Measurements from ENCODE around the gene NCAPH2. TPM values are rescaled to one million over a fixed set of nuclear protein-coding genes. Genes with fewer than 3 reads are reported as not detected.

The NCAPH2 gene
- polyA plus RNA-seq, 1 donor = 31.3 TPM

GRCh38 chr22:50569896-50570535 is 62.0 kb downstream of the NCAPH2 start:
- DNase-seq (ENCODE audit: low read depth) = no peak

DNA sequence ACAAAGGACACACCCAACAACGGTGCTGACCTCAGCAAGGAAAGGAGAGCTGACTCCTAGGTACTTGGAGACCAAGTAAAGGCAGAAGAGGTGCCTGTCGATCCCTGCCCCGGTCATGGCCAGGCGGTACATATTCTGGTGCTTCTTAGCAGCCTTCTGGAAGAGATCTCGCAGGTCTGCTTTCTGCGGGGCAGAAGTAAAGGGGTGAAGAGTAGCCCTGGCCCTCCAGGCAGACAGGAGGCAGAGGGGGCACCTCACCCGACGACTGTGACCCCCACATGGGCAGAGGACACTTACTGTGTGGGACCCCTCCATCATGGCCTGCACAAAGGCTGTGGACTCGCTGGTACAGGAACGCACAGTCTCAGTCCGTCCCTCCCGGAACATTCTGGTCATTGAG is 62.8 kb downstream of the NCAPH2 start:
- no peak for DNase-seq (ENCODE audit: low read depth)

DNA sequence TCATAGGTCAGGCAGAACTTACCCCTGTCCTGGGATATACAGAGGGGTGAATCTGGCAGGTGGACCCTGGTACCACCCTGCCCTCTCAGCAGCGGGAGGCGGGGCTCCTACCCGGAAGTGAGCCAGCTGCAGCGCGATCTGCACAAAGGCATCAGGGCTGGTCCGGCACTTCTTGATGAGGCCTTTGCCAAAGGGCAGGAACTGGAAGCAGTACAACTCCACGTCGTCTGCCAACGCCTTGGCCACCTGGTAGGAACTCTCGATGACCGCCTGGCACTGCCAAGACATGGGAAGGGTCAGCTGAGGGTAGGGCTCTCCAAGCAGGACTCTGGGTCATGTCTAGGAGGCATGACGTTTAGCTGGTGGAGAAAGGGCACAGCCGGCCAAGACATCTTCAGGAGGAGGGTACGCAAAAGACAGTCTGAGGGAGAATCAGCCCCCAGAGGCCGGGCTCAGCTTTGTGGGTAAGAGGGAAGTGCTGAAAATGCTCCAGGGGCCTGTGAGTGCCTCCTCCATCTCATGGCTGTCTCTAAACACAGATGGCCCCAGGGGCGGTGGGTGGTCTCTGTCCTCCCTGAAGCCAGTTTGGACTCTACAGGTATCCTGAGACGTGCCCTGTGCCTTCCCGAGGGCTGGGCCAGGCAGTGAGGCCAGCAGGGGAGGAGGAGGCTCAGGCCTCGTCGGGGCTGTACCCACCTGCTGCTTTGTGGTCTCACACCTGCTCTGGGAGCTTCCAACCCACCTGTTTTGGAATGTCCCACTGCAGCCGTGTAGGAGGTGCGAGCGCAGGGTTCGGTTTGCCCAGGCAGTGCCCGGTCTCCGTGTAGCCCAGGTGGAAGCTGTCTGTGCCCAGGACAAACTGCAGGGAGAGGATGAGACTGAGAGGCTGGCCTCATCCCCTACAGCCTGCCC is 63.5 kb downstream of the NCAPH2 start:
- DNase-seq (ENCODE audit: low read depth) = no peak

GRCh38 chr22:50572965-50573364 is 64.9 kb downstream of the NCAPH2 start:
- DNase-seq (ENCODE audit: low read depth) = no peak

DNA sequence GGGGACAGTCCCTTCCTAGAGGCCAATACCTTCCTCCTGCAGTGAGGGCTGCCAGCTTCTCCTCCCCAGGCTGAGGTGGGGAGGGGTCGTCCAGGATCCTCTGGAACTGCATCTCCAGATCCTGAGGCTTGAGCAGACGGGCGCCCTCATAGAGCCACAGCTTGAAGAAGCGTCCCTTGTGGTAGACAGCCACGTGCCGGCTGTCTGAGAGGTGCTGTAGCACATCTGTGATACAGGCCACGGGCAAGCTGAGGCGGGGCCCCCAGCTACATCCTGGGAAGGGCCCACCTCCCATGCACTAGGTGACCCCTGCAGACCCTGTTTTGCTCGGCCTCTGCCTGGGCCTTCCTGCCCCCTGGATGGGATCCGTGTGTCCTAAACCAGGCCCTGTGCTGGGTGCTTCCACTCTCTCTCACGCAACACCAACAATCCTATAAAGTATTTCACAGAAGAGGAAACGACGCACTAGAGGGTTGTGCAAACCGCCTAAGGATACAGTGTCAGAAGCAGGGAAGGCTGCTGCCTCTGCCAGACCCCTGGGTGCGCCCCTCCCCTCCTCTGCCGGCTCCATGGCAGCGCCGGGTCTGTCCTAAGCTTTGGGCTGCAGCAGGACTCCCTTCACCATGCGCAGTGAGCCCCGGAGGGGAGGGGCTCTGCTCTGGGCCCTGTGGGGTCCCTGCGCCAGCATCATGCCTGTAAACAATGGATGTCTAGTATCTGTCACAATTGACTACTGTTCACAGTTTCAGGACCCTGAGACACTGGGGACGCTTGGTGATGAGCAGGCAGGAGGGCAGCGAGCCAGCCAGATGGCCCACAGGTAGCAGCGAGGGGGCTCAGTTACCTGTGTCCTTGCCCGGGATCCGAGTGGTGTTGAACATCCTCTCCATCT is 65.7 kb downstream of the NCAPH2 start:
- no peak for DNase-seq (ENCODE audit: low read depth)

- no peak for DNase-seq (ENCODE audit: low read depth)
These were observed 66.3 kb downstream of the NCAPH2 start for GRCh38 chr22:50574383-50574755.

Other genes with a start within 250 kb of the NCAPH2 start
- gene MAPK12, start 246.5 kb upstream of the NCAPH2 start, polyA plus RNA-seq (ENCODE audit: insufficient read length) = 33.2 TPM
- gene MAPK11, start 237.8 kb upstream of the NCAPH2 start, polyA plus RNA-seq (ENCODE audit: insufficient read length) = 5.6 TPM
- gene PLXNB2, start 200.6 kb upstream of the NCAPH2 start, polyA plus RNA-seq (ENCODE audit: insufficient read length) = 77.0 TPM
- gene DENND6B, start 181.2 kb upstream of the NCAPH2 start, polyA plus RNA-seq (ENCODE audit: insufficient read length) = 5.2 TPM
- gene PPP6R2, start 164.9 kb upstream of the NCAPH2 start, polyA plus RNA-seq (ENCODE audit: insufficient read length) = 35.5 TPM
- gene SBF1, start 33.2 kb upstream of the NCAPH2 start, polyA plus RNA-seq (ENCODE audit: insufficient read length) = 39.9 TPM
- gene ADM2, start 26.7 kb upstream of the NCAPH2 start, polyA plus RNA-seq (ENCODE audit: insufficient read length) = 0.30 TPM
- 0.15 TPM for gene MIOX, start 21.4 kb upstream of the NCAPH2 start, polyA plus RNA-seq (ENCODE audit: insufficient read length)
- gene LMF2, start 522 bp upstream of the NCAPH2 start, polyA plus RNA-seq (ENCODE audit: insufficient read length) = 36.6 TPM
- gene SCO2, start 17.4 kb downstream of the NCAPH2 start, polyA plus RNA-seq (ENCODE audit: insufficient read length) = 1.6 TPM
- 2.8 TPM for gene TYMP, start 21.8 kb downstream of the NCAPH2 start, polyA plus RNA-seq (ENCODE audit: insufficient read length)
- 0.03 TPM for gene KLHDC7B, start 37.7 kb downstream of the NCAPH2 start, polyA plus RNA-seq (ENCODE audit: insufficient read length)
- gene SYCE3, start 54.7 kb downstream of the NCAPH2 start, polyA plus RNA-seq (ENCODE audit: insufficient read length) = not detected
- 47.0 TPM for gene CPT1B, start 70.2 kb downstream of the NCAPH2 start, polyA plus RNA-seq (ENCODE audit: insufficient read length)
- gene CHKB, start 74.6 kb downstream of the NCAPH2 start, polyA plus RNA-seq (ENCODE audit: insufficient read length) = 41.1 TPM
- 0.51 TPM for gene MAPK8IP2, start 92.6 kb downstream of the NCAPH2 start, polyA plus RNA-seq (ENCODE audit: insufficient read length)
- 13.2 TPM for gene ARSA, start 119.9 kb downstream of the NCAPH2 start, polyA plus RNA-seq (ENCODE audit: insufficient read length)
- 17.8 TPM for gene SHANK3, start 164.6 kb downstream of the NCAPH2 start, polyA plus RNA-seq (ENCODE audit: insufficient read length)
- gene ACR, start 230.0 kb downstream of the NCAPH2 start, polyA plus RNA-seq (ENCODE audit: insufficient read length) = 0.42 TPM